ENCODE measurements around the gene AGO1.

DNA sequence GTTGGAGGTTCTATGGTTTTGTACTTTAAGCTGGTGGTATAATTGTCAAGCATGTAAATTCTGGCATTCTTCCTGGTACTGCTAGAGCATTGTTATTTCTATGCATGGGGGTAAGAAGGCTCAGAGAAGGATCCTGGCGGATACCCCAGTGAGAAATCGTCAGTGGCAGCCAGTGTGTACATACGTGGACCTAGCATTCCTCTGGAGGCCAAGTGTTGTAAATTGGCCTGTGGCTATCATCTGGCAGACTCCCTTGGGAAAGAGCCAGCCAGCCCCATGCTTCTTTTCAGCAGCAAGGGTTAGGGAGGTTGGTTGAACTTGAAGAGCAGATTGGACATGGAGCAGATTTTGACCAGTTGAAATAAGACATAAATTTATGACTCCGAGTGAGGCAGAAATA is 42.7 kb downstream of the AGO1 start:
- no peak for TF ChIP-seq MAX (IDR thresholded peaks at IDR 0.05; ENCODE audit: low read depth, low read length)
- no peak for TF ChIP-seq POLR2A (IDR thresholded peaks at IDR 0.05; ENCODE audit: extremely low read depth, insufficient read length)
- no peak for TF ChIP-seq CTCF (IDR thresholded peaks at IDR 0.05; ENCODE audit: low read depth, low read length)
- no peak for TF ChIP-seq MYC (IDR thresholded peaks at IDR 0.05; ENCODE audit: low read depth, low read length)

Data from NB4 (cell line).